KMS-11 (cell line): ENCODE measurements around the gene CD300LG.
A peak's percentile ranks its signal among the peaks of the same experiment; 100 is the strongest.

Experiments used
- H2AFZ ChIP-seq: fragments of 200-600 bp; sonication (generic); 2 replicates; pipeline ENCODE4 v1.6.1; 2016; ENCODE audit warnings: antibody characterized with exemption, mixed run types, low read depth
- H3K27ac ChIP-seq: fragments of 200-600 bp; sonication (generic); 2 replicates; pipeline ENCODE4 v1.6.1; 2016; ENCODE audit warnings: mild to moderate bottlenecking, mixed run types
- H3K27me3 ChIP-seq: fragments of 200-600 bp; sonication (generic); 2 replicates; pipeline ENCODE4 v1.6.1; 2017; ENCODE audit warnings: mild to moderate bottlenecking, low read depth, mixed run types, moderate library complexity; ENCODE audit not compliant: insufficient read depth
- H3K36me3 ChIP-seq: fragments of 200-600 bp; sonication (generic); 2 replicates; pipeline ENCODE4 v1.6.1; 2017; ENCODE audit warnings: mild to moderate bottlenecking, mixed run types; ENCODE audit not compliant: insufficient read depth
- H3K4me1 ChIP-seq: fragments of 200-600 bp; sonication (generic); 2 replicates; pipeline ENCODE4 v1.6.1; 2016; ENCODE audit warnings: mild to moderate bottlenecking, low read depth, mixed run types; ENCODE audit not compliant: poor library complexity, severe bottlenecking
- H3K4me2 ChIP-seq: fragments of 200-600 bp; sonication (generic); 2 replicates; pipeline ENCODE4 v1.7.0; 2016; ENCODE audit warnings: mild to moderate bottlenecking, mixed run types
- H3K4me3 ChIP-seq: fragments of 200-600 bp; sonication (generic); IDR thresholded peaks from 2 replicates; pipeline ENCODE4 v1.6.1; 2017; ENCODE audit warnings: low read depth, low read length, mixed read lengths; ENCODE audit not compliant: insufficient read depth
- H3K79me2 ChIP-seq: fragments of 200-600 bp; sonication (generic); 2 replicates; pipeline ENCODE4 v1.6.1; 2016; ENCODE audit warnings: low read depth, mixed run types; ENCODE audit not compliant: insufficient read depth
- H3K9ac ChIP-seq: fragments of 200-600 bp; sonication (generic); 2 replicates; pipeline ENCODE4 v1.6.1; 2016; ENCODE audit warnings: mild to moderate bottlenecking, mixed run types
- H4K20me1 ChIP-seq: fragments of 200-600 bp; sonication (generic); 2 replicates; pipeline ENCODE4 v1.6.1; 2016; ENCODE audit warnings: mild to moderate bottlenecking, mixed run types; ENCODE audit not compliant: insufficient read depth
- CTCF ChIP-seq: fragments of 200-600 bp; sonication (generic); conservative IDR thresholded peaks from 2 replicates; pipeline ENCODE4 v1.6.1; 2017; ENCODE audit warnings: low read depth, mild to moderate bottlenecking, antibody characterized with exemption, low read length, moderate library complexity, mixed read lengths

CD300LG gene

GRCh38 chr17:43900183-43900857 lies 53.3 kb downstream of the CD300LG start:
- H3K36me3 ChIP-seq = no peaks in the 10 kb centered on the region
- H3K4me3 ChIP-seq = peak overlapping the region; percentile 62
- H3K4me2 ChIP-seq = peak overlapping the region; percentile 80
- no peaks in the 10 kb centered on the region for H4K20me1 ChIP-seq
- H2AFZ ChIP-seq = peak overlapping the region; percentile 92
- peak overlapping the region; percentile 22; the same call in 1 of the 2 replicates for H3K9ac ChIP-seq
- H3K79me2 ChIP-seq = no peaks in the 10 kb centered on the region
- peaks cover 7% of the 10 kb centered on the region; the same call in 1 of the 2 replicates for H3K27me3 ChIP-seq
- peaks cover 20% of the 10 kb centered on the region for H3K4me1 ChIP-seq
- TF ChIP-seq CTCF = no peak
- no peak overlapping the region for H3K27ac ChIP-seq

GRCh38 chr17:43900858-43901754 lies 54.1 kb downstream of the CD300LG start:
- no peaks in the 10 kb centered on the region for H4K20me1 ChIP-seq
- peak overlapping the region; percentile 22; the same call in 1 of the 2 replicates for H3K9ac ChIP-seq

GRCh38 chr17:43901861-43902589 lies 55.0 kb downstream of the CD300LG start:
- no peak overlapping the region for H3K4me2 ChIP-seq
- no peak overlapping the region for H3K9ac ChIP-seq

More at GRCh38 chr17:43900858-43901754, 54.1 kb downstream of the CD300LG start:
- Histone ChIP-seq H3K4me1 (peaks cover 20% of the 10 kb centered on the region), H2AFZ (peak overlapping the region; percentile 92), H3K36me3 (no peaks in the 10 kb centered on the region), H3K27me3 (peaks cover 15% of the 10 kb centered on the region), H3K4me2 (peak overlapping the region; percentile 80), H3K4me3 (peak overlapping the region; percentile 62), H3K79me2 (no peaks in the 10 kb centered on the region), H3K27ac (no peak overlapping the region)
- TF ChIP-seq CTCF = no peak

More at GRCh38 chr17:43901861-43902589, 55.0 kb downstream of the CD300LG start:
- H3K4me3 ChIP-seq = no peak overlapping the region
- no peaks in the 10 kb centered on the region for H3K36me3 ChIP-seq
- H3K4me1 ChIP-seq = peaks cover 20% of the 10 kb centered on the region
- no peak overlapping the region for H2AFZ ChIP-seq
- no peak for TF ChIP-seq CTCF
- no peak overlapping the region for H3K27ac ChIP-seq
- peaks cover 24% of the 10 kb centered on the region for H3K27me3 ChIP-seq
- H3K79me2 ChIP-seq = no peaks in the 10 kb centered on the region
- H4K20me1 ChIP-seq = no peaks in the 10 kb centered on the region
